SK-N-SH (cell line): ENCODE data around the gene CPT1C. TPM values are rescaled to one million over a fixed set of nuclear protein-coding genes. Genes with fewer than 3 reads are reported as not detected.

Experiments used
- CTCF ChIA-PET: fragments of 300-600, 350-600 bp; formaldehyde crosslinking; extraction: SDS; loops from one replicate; lab custom pipeline; 2021; lab: Yijun Ruan, JAX
- POLR2A ChIA-PET: fragments of 350-600 bp; sonication (Branson Sonifier 250); formaldehyde crosslinking; extraction: SDS; loops from one replicate; lab custom pipeline; 2020; ENCODE audit warnings: antibody characterized with exemption, inconsistent platforms; lab: Yijun Ruan, JAX
- DNase-seq: peaks from one replicate; pipeline ENCODE4 v3.0.0; 2012
- H2AFZ ChIP-seq: fragments of 200-600 bp; sonication (generic); 2 replicates; pipeline ENCODE4 v1.8.1; 2016; ENCODE audit warnings: antibody characterized with exemption, mild to moderate bottlenecking, low read depth
- H3F3A ChIP-seq: fragments of 200-600 bp; sonication (generic); replicated peaks from 2 replicates; pipeline ENCODE3; 2016; ENCODE audit warnings: antibody characterized with exemption, mild to moderate bottlenecking; ENCODE audit not compliant: insufficient read depth
- H3K27ac ChIP-seq, 2 experiments: fragments of 200-500 bp in 1 of 2; fragments of 200-600 bp in 1 of 2; sonication (Bioruptor generic) in 1 of 2; sonication (generic), shearing (Covaris generic) in 1 of 2; 2 replicates each; pipeline versions ENCODE4 v1.5.1 to v1.6.1; 2014 to 2016; ENCODE audit warnings: low read depth in 2 of 2, inconsistent platforms in 1 of 2, low read length in 1 of 2, mild to moderate bottlenecking in 1 of 2, mixed read lengths in 1 of 2
- H3K27me3 ChIP-seq: fragments of 200-600 bp; sonication (generic), shearing (Covaris generic); 2 replicates; pipeline ENCODE4 v1.6.1; 2016; ENCODE audit warnings: mixed run types; ENCODE audit not compliant: insufficient read depth
- H3K36me3 ChIP-seq, 2 experiments: fragments of 200-500 bp in 1 of 2; fragments of 200-600 bp in 1 of 2; sonication (Bioruptor generic) in 1 of 2; sonication (generic) in 1 of 2; replicated peaks in 1 of 2; 2 replicates each; pipeline versions ENCODE3 to v1.5.1; 2014 to 2016; ENCODE audit warnings: low read length in 1 of 2, mild to moderate bottlenecking in 1 of 2; ENCODE audit not compliant: insufficient read depth in 2 of 2, control insufficient read depth in 1 of 2
- H3K4me1 ChIP-seq, 2 experiments: fragments of 200-500 bp in 1 of 2; fragments of 200-600 bp in 1 of 2; sonication (Bioruptor generic) in 1 of 2; sonication (generic), shearing (Covaris generic) in 1 of 2; 2 replicates each; pipeline versions ENCODE4 v1.5.1 to v1.6.1; 2014 to 2016; ENCODE audit warnings: low read depth in 1 of 2, low read length in 1 of 2, mixed run types in 1 of 2; ENCODE audit not compliant: insufficient read depth in 2 of 2, control insufficient read depth in 1 of 2
- H3K4me2 ChIP-seq: fragments of 200-600 bp; sonication (generic), shearing (Covaris generic); 2 replicates; pipeline ENCODE4 v1.6.1; 2017; ENCODE audit warnings: mixed run types
- H3K4me3 ChIP-seq, 2 experiments: fragments of 200-500 bp in 1 of 2; fragments of 200-600 bp in 1 of 2; sonication (Bioruptor generic) in 1 of 2; sonication (generic), shearing (Covaris generic) in 1 of 2; 2 replicates each; pipeline versions ENCODE4 v1.5.1 to v1.8.1; 2014 to 2016; ENCODE audit warnings: low read depth in 2 of 2, inconsistent platforms in 1 of 2, low read length in 1 of 2, mild to moderate bottlenecking in 1 of 2, mixed read lengths in 1 of 2, moderate library complexity in 1 of 2
- H3K79me2 ChIP-seq: fragments of 200-600 bp; sonication (generic); 2 replicates; pipeline ENCODE4 v1.8.1; 2017; ENCODE audit warnings: mild to moderate bottlenecking; ENCODE audit not compliant: insufficient read depth
- H3K9ac ChIP-seq: fragments of 200-600 bp; sonication (generic); 2 replicates; pipeline ENCODE4 v1.6.1; 2017; ENCODE audit warnings: mixed run types
- H3K9me2 ChIP-seq: fragments of 200-600 bp; sonication (generic); 2 replicates; pipeline ENCODE4 v1.6.1; 2017; ENCODE audit warnings: mixed run types
- H3K9me3 ChIP-seq: fragments of 200-600 bp; sonication (generic); 2 replicates; pipeline ENCODE4 v1.6.1; 2017; ENCODE audit warnings: mixed run types, mild to moderate bottlenecking, moderate library complexity
- H4K20me1 ChIP-seq: fragments of 200-600 bp; sonication (generic); 2 replicates; pipeline ENCODE4 v1.6.1; 2017; ENCODE audit warnings: mild to moderate bottlenecking, mixed run types; ENCODE audit not compliant: insufficient read depth
- CHD2 ChIP-seq: fragments of 150-350 bp; IDR thresholded peaks from 2 replicates; pipeline ENCODE4 v1.6.1; 2018; ENCODE audit warnings: low read length; ENCODE audit not compliant: partially characterized antibody
- ELF1 ChIP-seq: IDR thresholded peaks from 2 replicates; pipeline ENCODE4 v1.4.0; 2012
- EP300 ChIP-seq, 2 experiments: IDR thresholded peaks; 2 replicates each; pipeline versions ENCODE4 v1.4.0 to v1.6.1; 2012; ENCODE audit warnings: borderline replicate concordance in 1 of 2, low read depth in 1 of 2, low read length in 1 of 2
- EZH2phosphoT487 ChIP-seq: fragments of 200-600 bp; sonication (generic); IDR thresholded peaks from 2 replicates; pipeline ENCODE4 v1.6.1; 2017; ENCODE audit warnings: low read depth, mixed run types, mild to moderate bottlenecking, antibody characterized with exemption, moderate library complexity, borderline replicate concordance
- FOSL2 ChIP-seq: IDR thresholded peaks from 2 replicates; pipeline ENCODE4 v1.4.0; 2012; ENCODE audit warnings: low read depth, mild to moderate bottlenecking, moderate library complexity, borderline replicate concordance
- FOXJ3 ChIP-seq: sonication (generic); formaldehyde crosslinking; IDR thresholded peaks from 2 replicates; pipeline ENCODE4 v1.5.1; 2020; ENCODE audit warnings: mild to moderate bottlenecking, missing genetic modification reagents
- GATA2 ChIP-seq: sonication (generic); formaldehyde crosslinking; IDR thresholded peaks from 2 replicates; pipeline ENCODE4 v1.5.0; 2020; ENCODE audit warnings: mild to moderate bottlenecking, missing genetic modification reagents
- MAX ChIP-seq: IDR thresholded peaks from 2 replicates; pipeline ENCODE4 v1.4.0; 2012; ENCODE audit warnings: low read depth
- MXI1 ChIP-seq: IDR thresholded peaks from 2 replicates; pipeline ENCODE4 v1.6.1; 2012; ENCODE audit warnings: mild to moderate bottlenecking, low read depth, low read length, improper control_type of control experiment
- NFIC ChIP-seq: IDR thresholded peaks from 2 replicates; pipeline ENCODE4 v1.4.0; 2012; ENCODE audit warnings: borderline replicate concordance
- POLR2AphosphoS5 ChIP-seq: IDR thresholded peaks from 2 replicates; pipeline ENCODE4 v1.6.1; 2012; ENCODE audit warnings: low read depth, low read length
- RAD21 ChIP-seq: IDR thresholded peaks from 2 replicates; pipeline ENCODE4 v1.6.1; 2012; ENCODE audit warnings: mild to moderate bottlenecking, low read length
- RXRA ChIP-seq: IDR thresholded peaks from 2 replicates; pipeline ENCODE4 v1.4.0; 2012; ENCODE audit warnings: low read depth, mild to moderate bottlenecking, borderline replicate concordance
- TAF1 ChIP-seq: IDR thresholded peaks from 2 replicates; pipeline ENCODE4 v1.6.1; 2012; ENCODE audit warnings: low read depth, mild to moderate bottlenecking, low read length, moderate library complexity, borderline replicate concordance
- TCF12 ChIP-seq: IDR thresholded peaks from 2 replicates; pipeline ENCODE4 v1.4.0; 2012
- USF2 ChIP-seq: fragments of 150-350 bp; IDR thresholded peaks from 2 replicates; pipeline ENCODE4 v1.6.1; 2017; ENCODE audit warnings: antibody characterized with exemption, low read length, low read depth, borderline replicate concordance
- YY1 ChIP-seq: IDR thresholded peaks from 2 replicates; pipeline ENCODE4 v1.4.0; 2012; ENCODE audit warnings: low read depth, mild to moderate bottlenecking
- WGBS: methylation state at CpG from one replicate; pipeline ENCODE4 v1.1.6; 2017; ENCODE audit warnings: low lambda C conversion rate; 5-methylcytosine and 5-hydroxymethylcytosine counted together
- polyA plus RNA-seq, 3 experiments: library from polyadenylated mRNA; depleted of rRNA; stranded (reverse); fragments of >200 nt; gene quantifications; 2 replicates each; pipeline ENCODE4 v1.2.3, GENCODE V29; 2012
- small RNA-seq, 7 experiments: library from RNA; depleted of rRNA; stranded (forward); fragments of <200 nt; gene quantifications; one replicate each; pipeline ENCODE3, GENCODE V24; 2012

The CPT1C gene
- polyA plus RNA-seq, 1 of the 3 experiments (the other 2 are of a cell fraction) = 139 TPM

- peaks cover 9% of the 10 kb centered on the region for H3F3A ChIP-seq
- WGBS = 78% methylated on average over 10 of the region's 16 CpGs
- no peak for DNase-seq
- H3K9me2 ChIP-seq = no peaks in the 10 kb centered on the region
- no peaks in the 10 kb centered on the region for H3K79me2 ChIP-seq
- no peaks in the 10 kb centered on the region for H3K36me3 ChIP-seq
- peak overlapping the region; percentile 30; the same call in 1 of the 2 replicates for H2AFZ ChIP-seq
- no peak overlapping the region for H3K4me2 ChIP-seq
- ChIA-PET POLR2A (no interaction called here), CTCF (interaction anchor here (1.0 to 1.8 kb wide), 3 partner anchors 11 to 89 kb away, joined by 3 read pairs; no protein-coding TSS in a partner anchor)
- H3K4me3 ChIP-seq = no peak overlapping the region
- no peaks in the 10 kb centered on the region for H3K9me3 ChIP-seq
- H3K27ac ChIP-seq = no peak overlapping the region
- H3K9ac ChIP-seq = no peak overlapping the region
- no peaks in the 10 kb centered on the region for H4K20me1 ChIP-seq
- peaks cover 6 to 17% of the 10 kb centered on the region in 2 experiments; a peak in 3 of 4 replicates for H3K4me1 ChIP-seq
- TF ChIP-seq RAD21 (peak; percentile 28; the same call in 1 of the 2 replicates), GATA2 (CRISPR knock-in tag) (no peak)
- H3K27me3 ChIP-seq = no peaks in the 10 kb centered on the region
These were observed 70.9 kb downstream of the CPT1C start for GRCh38 chr19:49761625-49762311.

GRCh38 chr19:49763230-49763629, 72.3 kb downstream of the CPT1C start, which contains the start of gene TSKS:
TSKS (minus strand) TSS chr19:49763306; CDS start chr19:49763247, 59 bp downstream.
- Histone ChIP-seq H3K27me3 (no peaks in the 10 kb centered on the region), H3K4me3 (no peak within 1 kb of the TSS), H3F3A (peaks cover 4% of the 10 kb centered on the region), H2AFZ (no peak within 1 kb of the TSS), H3K4me1 (peaks cover 14 to 15% of the 10 kb centered on the region in 2 experiments; a peak in 3 of 4 replicates), H3K36me3 (no peaks in the 10 kb centered on the region), H4K20me1 (0 out of 2 replicates have a peak, but pooled peaks cover 5% of the 10 kb centered on the region), H3K27ac (no peak within 1 kb of the TSS), H3K9me3 (no peaks in the 10 kb centered on the region), H3K9ac (no peak within 1 kb of the TSS)
- WGBS = 81% methylated on average over 4 of the region's 6 CpGs
- CTCF ChIA-PET = interaction anchor here (1.0 to 1.1 kb wide), 2 partner anchors 11 to 91 kb away, joined by 3 read pairs; no protein-coding TSS in a partner anchor
- POLR2A ChIA-PET = no interaction called here
- TF ChIP-seq TAF1 (no peak), FOSL2 (no peak), USF2 (no peak), TCF12 (no peak), NFIC (no peak), GATA2 (CRISPR knock-in tag) (no peak), POLR2AphosphoS5 (no peak), RAD21 (no peak), YY1 (no peak), MXI1 (no peak), RXRA (no peak), EZH2phosphoT487 (no peak), EP300 (IDR thresholded peaks at IDR 0.05; ENCODE audit: borderline replicate concordance in 1 of 2, low read depth in 1 of 2, low read length in 1 of 2) (no peak), FOXJ3 (CRISPR knock-in tag) (no peak), ELF1 (no peak), MAX (no peak), CHD2 (no peak)
- TF ChIP-seq, all 33 proteins: peak for 0
- DNase-seq = no peak
- Histone ChIP-seq H3K79me2 (peaks cover 14% of the 10 kb centered on the region), H3K9me2 (no peaks in the 10 kb centered on the region), H3K4me2 (no peak within 1 kb of the TSS)

Small RNA genes lying within 50 kb of the gene (small RNA-seq; reads per million reads assigned to genes)
- gene MIR5088 = 0 to 2.1 (median 0) reads per million in 7 experiments

Other genes with a start within 250 kb of the CPT1C start
- 0.39 and 0.59 TPM in 2 replicates for gene SLC17A7, start 249.6 kb upstream of the CPT1C start, polyA plus RNA-seq (2012; rRNA removed)
- gene PIH1D1, start 239.3 kb upstream of the CPT1C start, polyA plus RNA-seq (2012; rRNA removed) = 145 and 157 TPM in 2 replicates
- gene ALDH16A1, start 237.9 kb upstream of the CPT1C start, polyA plus RNA-seq (2012; rRNA removed) = 13.6 and 15.7 TPM in 2 replicates
- gene FLT3LG, start 216.9 kb upstream of the CPT1C start, polyA plus RNA-seq (2012; rRNA removed) = 4.0 and 6.4 TPM in 2 replicates
- gene RPL13A, start 203.5 kb upstream of the CPT1C start, polyA plus RNA-seq (2012; rRNA removed) = 2,604 and 2,748 TPM in 2 replicates
- 6,915 and 7,579 TPM in 2 replicates for gene RPS11, start 194.7 kb upstream of the CPT1C start, polyA plus RNA-seq (2012; rRNA removed)
- gene FCGRT, start 178.5 kb upstream of the CPT1C start, polyA plus RNA-seq (2012; rRNA removed) = 75.3 and 91.4 TPM in 2 replicates
- gene RCN3, start 163.1 kb upstream of the CPT1C start, polyA plus RNA-seq (2012; rRNA removed) = 1.4 and 1.8 TPM in 2 replicates
- gene NOSIP, start 110.6 kb upstream of the CPT1C start, polyA plus RNA-seq (2012; rRNA removed) = 101 and 128 TPM in 2 replicates
- gene PRRG2, start 109.8 kb upstream of the CPT1C start, polyA plus RNA-seq (2012; rRNA removed) = 0.42 and 0.44 TPM in 2 replicates
- 0.71 and 1.7 TPM in 2 replicates for gene PRR12, start 99.9 kb upstream of the CPT1C start, polyA plus RNA-seq (2012; rRNA removed)
- gene RRAS, start 51.0 kb upstream of the CPT1C start, polyA plus RNA-seq (2012; rRNA removed) = 113 and 141 TPM in 2 replicates
- gene SCAF1, start 48.9 kb upstream of the CPT1C start, polyA plus RNA-seq (2012; rRNA removed) = 5.5 and 9.5 TPM in 2 replicates
- gene IRF3, start 25.3 kb upstream of the CPT1C start, polyA plus RNA-seq (2012; rRNA removed) = 85.9 and 112 TPM in 2 replicates
- 20.3 and 27.9 TPM in 2 replicates for gene BCL2L12, start 25.2 kb upstream of the CPT1C start, polyA plus RNA-seq (2012; rRNA removed)
- gene PRMT1, start 13.8 kb upstream of the CPT1C start, polyA plus RNA-seq (2012; rRNA removed) = 774 and 789 TPM in 2 replicates
- 1.3 TPM in 2 replicates for gene ADM5, start 1.5 kb upstream of the CPT1C start, polyA plus RNA-seq (2012; rRNA removed)
- gene TSKS, start 72.2 kb downstream of the CPT1C start, polyA plus RNA-seq (2012; rRNA removed) = not detected in 2 replicates
- 59.6 and 74.8 TPM in 2 replicates for gene AP2A1, start 75.9 kb downstream of the CPT1C start, polyA plus RNA-seq (2012; rRNA removed)
- gene FUZ, start 122.2 kb downstream of the CPT1C start, polyA plus RNA-seq (2012; rRNA removed) = 23.7 and 29.9 TPM in 2 replicates
- 15.7 and 30.2 TPM in 2 replicates for gene MED25, start 127.2 kb downstream of the CPT1C start, polyA plus RNA-seq (2012; rRNA removed)
- gene PTOV1, start 160.0 kb downstream of the CPT1C start, polyA plus RNA-seq (2012; rRNA removed) = 56.1 and 95.0 TPM in 2 replicates
- gene PNKP, start 176.5 kb downstream of the CPT1C start, polyA plus RNA-seq (2012; rRNA removed) = 45.5 and 52.0 TPM in 2 replicates
- gene AKT1S1, start 186.2 kb downstream of the CPT1C start, polyA plus RNA-seq (2012; rRNA removed) = 56.7 and 63.7 TPM in 2 replicates
- 27.3 and 28.3 TPM in 2 replicates for gene TBC1D17, start 186.6 kb downstream of the CPT1C start, polyA plus RNA-seq (2012; rRNA removed)
- 0.35 and 0.50 TPM in 2 replicates for gene IL4I1, start 205.8 kb downstream of the CPT1C start, polyA plus RNA-seq (2012; rRNA removed)
- 11.1 and 11.7 TPM in 2 replicates for gene ATF5, start 238.1 kb downstream of the CPT1C start, polyA plus RNA-seq (2012; rRNA removed)
- gene NUP62, start 238.4 kb downstream of the CPT1C start, polyA plus RNA-seq (2012; rRNA removed) = 14.6 and 16.2 TPM in 2 replicates